HepG2 (cell line): Measurements from ENCODE around the gene SLC25A25. TPM values are rescaled to one million over a fixed set of nuclear protein-coding genes. Genes with fewer than 3 reads are reported as not detected.

ENCODE experiments used
- DMTF1 ChIP-seq: sonication (generic); formaldehyde crosslinking; IDR thresholded peaks from 2 replicates; pipeline ENCODE4 v1.4.0; 2020; ENCODE audit warnings: mild to moderate bottlenecking, missing genetic modification reagents
- FOSL2 ChIP-seq: sonication (generic); formaldehyde crosslinking; IDR thresholded peaks from 2 replicates; pipeline ENCODE4 v1.4.0; 2020; ENCODE audit warnings: missing genetic modification reagents
- GFI1 ChIP-seq: sonication (generic); formaldehyde crosslinking; IDR thresholded peaks from 2 replicates; pipeline ENCODE4 v1.5.0; 2020; ENCODE audit warnings: missing genetic modification reagents, mild to moderate bottlenecking, borderline replicate concordance
- HCFC1 ChIP-seq: fragments of 150-350 bp; IDR thresholded peaks from 2 replicates; pipeline ENCODE4 v1.6.1; 2014; ENCODE audit warnings: low read depth, low read length
- PHB2 ChIP-seq: fragments of 450-650 bp; IDR thresholded peaks from 2 replicates; pipeline ENCODE4 v1.6.1; 2018; ENCODE audit not compliant: partially characterized antibody
- PLRG1 ChIP-seq: fragments of 450-650 bp; conservative IDR thresholded peaks from 2 replicates; pipeline ENCODE4 v1.6.1; 2016
- RNF2 ChIP-seq: fragments of 450-650 bp; conservative IDR thresholded peaks from 2 replicates; pipeline ENCODE4 v1.6.1; 2016; ENCODE audit warnings: low read depth
- SAP130 ChIP-seq: IDR thresholded peaks from 2 replicates; pipeline ENCODE4 v1.6.1; 2016; ENCODE audit warnings: low read depth
- TCF7 ChIP-seq: sonication (generic); IDR thresholded peaks from 2 replicates; pipeline ENCODE4 v1.6.1; 2016; ENCODE audit warnings: antibody characterized with exemption, low read depth
- TP53 ChIP-seq: sonication (generic); formaldehyde crosslinking; conservative IDR thresholded peaks from 2 replicates; pipeline ENCODE4 v1.4.0; 2020; ENCODE audit warnings: missing genetic modification reagents
- ZBTB26 ChIP-seq: IDR thresholded peaks from 2 replicates; pipeline ENCODE4 v1.6.1; 2016; ENCODE audit warnings: missing compliant biosample characterization, missing genetic modification reagents, borderline replicate concordance
- ZBTB46 ChIP-seq: sonication (generic); formaldehyde crosslinking; IDR thresholded peaks from 2 replicates; pipeline ENCODE4 v1.4.0; 2020; ENCODE audit warnings: mild to moderate bottlenecking, missing genetic modification reagents, borderline replicate concordance
- ZNF333 ChIP-seq: sonication (generic); formaldehyde crosslinking; IDR thresholded peaks from 2 replicates; pipeline ENCODE4 v1.4.0; 2020; ENCODE audit warnings: mild to moderate bottlenecking, missing genetic modification reagents, borderline replicate concordance
- ZNF343 ChIP-seq: sonication (generic); formaldehyde crosslinking; IDR thresholded peaks from 2 replicates; pipeline ENCODE4 v1.4.0; 2020; ENCODE audit warnings: mild to moderate bottlenecking, missing genetic modification reagents
- ZNF543 ChIP-seq: sonication (generic); formaldehyde crosslinking; IDR thresholded peaks from 2 replicates; pipeline ENCODE4 v1.4.0; 2020; ENCODE audit warnings: mild to moderate bottlenecking, missing genetic modification reagents
- ZNF547 ChIP-seq: sonication (generic); formaldehyde crosslinking; IDR thresholded peaks from 2 replicates; pipeline ENCODE4 v1.5.1; 2020; ENCODE audit warnings: mild to moderate bottlenecking, missing genetic modification reagents
- ZNF784 ChIP-seq: sonication (generic); formaldehyde crosslinking; IDR thresholded peaks from 2 replicates; pipeline ENCODE4 v1.5.1; 2020; ENCODE audit warnings: missing genetic modification reagents, mild to moderate bottlenecking, borderline replicate concordance
- polyA plus RNA-seq, 8 experiments: library from polyadenylated mRNA; depleted of rRNA in 3 of 8; stranded (reverse) in 7 of 8; unstranded in 1 of 8; fragments of >200 nt; fragmentation: Illumina TruSeq in 4 of 8; extraction: Trizol in 4 of 8; gene quantifications; 2 replicates each; pipeline versions ENCODE4 v1.2.1 to v1.2.3, GENCODE V29; 2011 to 2016; ENCODE audit warnings: low read depth in 4 of 8, missing spikeins in 1 of 8, mixed read lengths in 1 of 8; ENCODE audit not compliant: insufficient read depth in 1 of 8
- total RNA-seq, 5 experiments: library from RNA; depleted of rRNA; stranded (reverse); fragments of >200 nt; fragmentation: Illumina TruSeq; extraction: Trizol; gene quantifications; 2 replicates each; pipeline ENCODE4 v1.2.3, GENCODE V29; 2016; ENCODE audit warnings: low read depth in 1 of 5
- TF ChIP-seq, protein P1 (sequence below): sonication (generic); formaldehyde crosslinking; IDR thresholded peaks from 2 replicates; pipeline ENCODE4 v1.8.0; 2022; ENCODE audit warnings: missing genetic modification reagents, mild to moderate bottlenecking, borderline replicate concordance
- TF ChIP-seq, protein P2 (sequence below): sonication (generic); formaldehyde crosslinking; IDR thresholded peaks from 2 replicates; pipeline ENCODE4 v1.4.0; 2020; ENCODE audit warnings: missing genetic modification reagents, borderline replicate concordance

SLC25A25 gene
- total and polyA plus RNA-seq, 2 of the 13 experiments (the other 11 are each of a cell fraction or from before 2014, with no cell fraction given) = 10.5 to 24.8 TPM

DNA sequence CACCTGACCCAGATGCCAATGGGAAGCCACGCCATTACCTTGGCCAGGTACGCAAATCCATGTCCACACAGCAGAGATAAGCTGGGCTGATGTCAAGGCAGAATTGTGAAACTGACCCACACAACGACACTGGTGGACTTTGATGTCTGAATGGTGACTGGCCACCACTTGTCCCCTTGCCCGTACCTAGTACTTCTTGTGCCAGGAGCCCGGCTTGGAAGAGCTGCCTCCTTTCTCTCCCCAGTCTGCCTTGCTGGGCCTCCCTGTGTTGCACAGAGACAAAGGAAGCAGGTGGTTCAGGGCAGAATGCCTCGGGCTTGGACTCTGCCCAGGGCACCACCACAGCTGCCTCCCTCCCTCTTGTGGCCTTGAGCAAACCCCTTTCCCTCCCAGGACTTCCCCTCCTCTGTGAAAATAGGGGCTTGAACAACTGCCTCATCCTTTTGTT, 36.2 kb downstream of the SLC25A25 start (continued):
- no peak for TF ChIP-seq ZNF547 (CRISPR knock-in tag)
- TF ChIP-seq PHB2 = no peak
- TF ChIP-seq ZBTB46 (CRISPR knock-in tag) = no peak
- TF ChIP-seq RNF2 = 0 out of 2 replicates have a peak, but pooled peaks have one; percentile 38
- TF ChIP-seq FOSL2 (CRISPR knock-in tag) = peak; percentile 50
- TF ChIP-seq TCF7 = 0 out of 2 replicates have a peak, but pooled peaks have one; percentile 11
- TF ChIP-seq TP53 = no peak
- 0 out of 2 replicates have a peak, but pooled peaks have one; percentile 26 for TF ChIP-seq ZBTB26
- TF ChIP-seq, protein P1, sequence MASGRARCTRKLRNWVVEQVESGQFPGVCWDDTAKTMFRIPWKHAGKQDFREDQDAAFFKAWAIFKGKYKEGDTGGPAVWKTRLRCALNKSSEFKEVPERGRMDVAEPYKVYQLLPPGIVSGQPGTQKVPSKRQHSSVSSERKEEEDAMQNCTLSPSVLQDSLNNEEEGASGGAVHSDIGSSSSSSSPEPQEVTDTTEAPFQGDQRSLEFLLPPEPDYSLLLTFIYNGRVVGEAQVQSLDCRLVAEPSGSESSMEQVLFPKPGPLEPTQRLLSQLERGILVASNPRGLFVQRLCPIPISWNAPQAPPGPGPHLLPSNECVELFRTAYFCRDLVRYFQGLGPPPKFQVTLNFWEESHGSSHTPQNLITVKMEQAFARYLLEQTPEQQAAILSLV (CRISPR knock-in tag) = no peak
- TF ChIP-seq ZNF543 = no peak
- TF ChIP-seq GFI1 (CRISPR knock-in tag) = peak; percentile 82
- no peak for TF ChIP-seq DMTF1
- no peak for TF ChIP-seq ZNF784 (CRISPR knock-in tag)
- TF ChIP-seq ZNF333 (CRISPR knock-in tag) = no peak
- no peak for TF ChIP-seq PLRG1
- TF ChIP-seq HCFC1 = no peak
- TF ChIP-seq SAP130 (CRISPR knock-in tag) = peak; percentile 89
- 0 out of 2 replicates have a peak, but pooled peaks have one; percentile 39 for TF ChIP-seq ZNF343
- TF ChIP-seq, protein P2, sequence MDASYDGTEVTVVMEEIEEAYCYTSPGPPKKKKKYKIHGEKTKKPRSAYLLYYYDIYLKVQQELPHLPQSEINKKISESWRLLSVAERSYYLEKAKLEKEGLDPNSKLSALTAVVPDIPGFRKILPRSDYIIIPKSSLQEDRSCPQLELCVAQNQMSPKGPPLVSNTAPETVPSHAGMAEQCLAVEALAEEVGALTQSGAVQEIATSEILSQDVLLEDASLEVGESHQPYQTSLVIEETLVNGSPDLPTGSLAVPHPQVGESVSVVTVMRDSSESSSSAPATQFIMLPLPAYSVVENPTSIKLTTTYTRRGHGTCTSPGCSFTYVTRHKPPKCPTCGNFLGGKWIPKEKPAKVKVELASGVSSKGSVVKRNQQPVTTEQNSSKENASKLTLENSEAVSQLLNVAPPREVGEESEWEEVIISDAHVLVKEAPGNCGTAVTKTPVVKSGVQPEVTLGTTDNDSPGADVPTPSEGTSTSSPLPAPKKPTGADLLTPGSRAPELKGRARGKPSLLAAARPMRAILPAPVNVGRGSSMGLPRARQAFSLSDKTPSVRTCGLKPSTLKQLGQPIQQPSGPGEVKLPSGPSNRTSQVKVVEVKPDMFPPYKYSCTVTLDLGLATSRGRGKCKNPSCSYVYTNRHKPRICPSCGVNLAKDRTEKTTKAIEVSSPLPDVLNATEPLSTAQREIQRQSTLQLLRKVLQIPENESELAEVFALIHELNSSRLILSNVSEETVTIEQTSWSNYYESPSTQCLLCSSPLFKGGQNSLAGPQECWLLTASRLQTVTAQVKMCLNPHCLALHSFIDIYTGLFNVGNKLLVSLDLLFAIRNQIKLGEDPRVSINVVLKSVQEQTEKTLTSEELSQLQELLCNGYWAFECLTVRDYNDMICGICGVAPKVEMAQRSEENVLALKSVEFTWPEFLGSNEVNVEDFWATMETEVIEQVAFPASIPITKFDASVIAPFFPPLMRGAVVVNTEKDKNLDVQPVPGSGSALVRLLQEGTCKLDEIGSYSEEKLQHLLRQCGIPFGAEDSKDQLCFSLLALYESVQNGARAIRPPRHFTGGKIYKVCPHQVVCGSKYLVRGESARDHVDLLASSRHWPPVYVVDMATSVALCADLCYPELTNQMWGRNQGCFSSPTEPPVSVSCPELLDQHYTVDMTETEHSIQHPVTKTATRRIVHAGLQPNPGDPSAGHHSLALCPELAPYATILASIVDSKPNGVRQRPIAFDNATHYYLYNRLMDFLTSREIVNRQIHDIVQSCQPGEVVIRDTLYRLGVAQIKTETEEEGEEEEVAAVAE = no peak
